Activated CD8-positive, alpha-beta memory T cell treated with anti-CD3 and anti-CD28 coated beads, Interleukin-2, amount 10 ng/mL, durations not matched to agents 7 days and 5 days (primary cell): ENCODE results near the gene CCR7. TPM values are rescaled to one million over a fixed set of nuclear protein-coding genes. Genes with fewer than 3 reads are reported as not detected.

Experiments
- ATAC-seq: fragments of 150-1000 bp; cut with Tn5 transposase; one replicate; pipeline ENCODE4 v1.10.0; 2021; ENCODE audit warnings: moderate library complexity
- CTCF ChIA-PET: fragments of 350-600 bp; sonication (Branson Sonifier 250); formaldehyde crosslinking; loops from one replicate; lab custom pipeline; 2021; ENCODE audit warnings: antibody characterized with exemption; lab: Charles Lee
- DNase-seq: peaks from one replicate; pipeline ENCODE4 v3.0.0-alpha.2; 2020
- H3K27ac Mint-ChIP-seq: one replicate; pipeline ENCODE4 v1.8.0; 2021; ENCODE audit warnings: mild to moderate bottlenecking, mixed read lengths
- H3K27me3 Mint-ChIP-seq: one replicate; pipeline ENCODE4 v1.8.0; 2021; ENCODE audit warnings: mixed read lengths
- H3K36me3 Mint-ChIP-seq: one replicate; pipeline ENCODE4 v1.8.0; 2021; ENCODE audit warnings: mild to moderate bottlenecking, mixed read lengths
- H3K4me1 Mint-ChIP-seq: one replicate; pipeline ENCODE4 v1.8.0; 2021; ENCODE audit warnings: mixed read lengths
- H3K4me3 Mint-ChIP-seq: one replicate; pipeline ENCODE4 v1.8.0; 2021; ENCODE audit warnings: mild to moderate bottlenecking, moderate library complexity, mixed read lengths
- H3K9me3 Mint-ChIP-seq: one replicate; pipeline ENCODE4 v1.8.0; 2022; ENCODE audit warnings: low read depth, mixed read lengths
- total RNA-seq, 2 experiments: library from RNA; stranded (reverse); gene quantifications; one replicate each; pipeline ENCODE4 v1.2.3, GENCODE V29; 2021

CCR7 gene
- total RNA-seq, 2 experiments from 2014 or later = 43.5 to 83.9 TPM

GRCh38 chr17:40506786-40507185 is 58.5 kb downstream of the CCR7 start:
- ATAC-seq (no peak), DNase-seq (no peak)
- peaks cover 10% of the 10 kb centered on the region for H3K27me3 Mint-ChIP-seq
- H3K4me1 Mint-ChIP-seq = no peaks in the 10 kb centered on the region
- no peak overlapping the region for H3K4me3 Mint-ChIP-seq
- no peaks in the 10 kb centered on the region for H3K36me3 Mint-ChIP-seq
- H3K9me3 Mint-ChIP-seq = no peaks in the 10 kb centered on the region
- CTCF ChIA-PET = interaction anchor here (0.9 to 1.5 kb wide), 2 partner anchors 13 to 19 kb away, joined by 3 read pairs; no protein-coding TSS in a partner anchor
- no peak overlapping the region for H3K27ac Mint-ChIP-seq

Other genes starting within 250 kb of the CCR7 start
- not detected for gene GJD3, start 200.7 kb downstream of the CCR7 start, total RNA-seq
- 100 to 1,000 TPM; 310 to 347 TPM for gene TOP2A, start 147.6 kb downstream of the CCR7 start, total RNA-seq
- gene IGFBP4, start 122.0 kb downstream of the CCR7 start, total RNA-seq = 1 to 10 TPM; 3.4 to 5.9 TPM
- 1 to 10 TPM; 4.2 to 5.8 TPM for gene TNS4, start 63.8 kb downstream of the CCR7 start, total RNA-seq
- gene SMARCE1, start 82.3 kb upstream of the CCR7 start, total RNA-seq = 100 to 1,000 TPM in 1 of 2 experiments, 10 to 100 TPM in 1; 90.7 to 110 TPM
- gene KRT222, start 99.7 kb upstream of the CCR7 start, total RNA-seq = not detected
- gene KRT24, start 138.3 kb upstream of the CCR7 start, total RNA-seq = not detected
- not detected for gene KRT25, start 189.9 kb upstream of the CCR7 start, total RNA-seq
- not detected for gene KRT26, start 206.7 kb upstream of the CCR7 start, total RNA-seq
- gene KRT27, start 217.1 kb upstream of the CCR7 start, total RNA-seq = not detected
- not detected for gene KRT28, start 234.5 kb upstream of the CCR7 start, total RNA-seq